Nephron progenitor cell (in vitro differentiated cells): ENCODE measurements around the gene CT47B1.
"Not testable (repeated sequence)": the region's sequence is repeated elsewhere in the genome, so short reads cannot be mapped to it uniquely, and the experiment has no call there.

Experiments
- DNase-seq: peaks from one replicate; pipeline ENCODE4 v3.0.0; 2021
- H3K27ac Mint-ChIP-seq: 2 replicates; pipeline ENCODE4 v1.8.0; 2021; ENCODE audit warnings: mild to moderate bottlenecking, moderate library complexity, mixed read lengths
- H3K27me3 Mint-ChIP-seq: 2 replicates; pipeline ENCODE4 v1.8.0; 2021; ENCODE audit warnings: mild to moderate bottlenecking, low read depth, mixed read lengths; ENCODE audit not compliant: poor library complexity
- H3K36me3 Mint-ChIP-seq: 2 replicates; pipeline ENCODE4 v1.8.0; 2021; ENCODE audit warnings: low read depth, mixed read lengths
- H3K4me1 Mint-ChIP-seq: 2 replicates; pipeline ENCODE4 v1.8.0; 2021; ENCODE audit warnings: mixed read lengths
- H3K4me3 Mint-ChIP-seq: 2 replicates; pipeline ENCODE4 v1.8.0; 2021; ENCODE audit warnings: mild to moderate bottlenecking, moderate library complexity, mixed read lengths
- H3K9me3 Mint-ChIP-seq: 2 replicates; pipeline ENCODE4 v1.8.0; 2021; ENCODE audit warnings: mild to moderate bottlenecking, moderate library complexity, mixed read lengths
- CTCF ChIP-seq: fragments of 200-600 bp; sonication (generic); IDR thresholded peaks from 2 replicates; pipeline ENCODE4 v1.5.0; 2021; ENCODE audit warnings: antibody characterized with exemption

The CT47B1 gene

GRCh38 chrX:120875766-120876165 is at the start of gene CT47B1:
Gene CT47B1, minus strand, starts transcription at chrX:120875866. Its CDS starts 196 bp downstream, at chrX:120875670.
- H3K36me3 Mint-ChIP-seq, H3K4me1 Mint-ChIP-seq, DNase-seq, H3K27me3 Mint-ChIP-seq, H3K4me3 Mint-ChIP-seq, H3K27ac Mint-ChIP-seq: not testable (repeated sequence)
- H3K9me3 Mint-ChIP-seq = peaks cover 16% of the 10 kb centered on the region

- H3K36me3 Mint-ChIP-seq = no peaks in the 10 kb centered on the region
- no peak overlapping the region for H3K4me3 Mint-ChIP-seq
- no peak overlapping the region for H3K27ac Mint-ChIP-seq
- H3K9me3 Mint-ChIP-seq = peaks cover 24% of the 10 kb centered on the region
- TF ChIP-seq CTCF = no peak
- no peaks in the 10 kb centered on the region for H3K27me3 Mint-ChIP-seq
- H3K4me1 Mint-ChIP-seq = no peaks in the 10 kb centered on the region
- DNase-seq = no peak
Measured at GRCh38 chrX:120874678-120875557, 748 bp downstream of the CT47B1 start.

GRCh38 chrX:120857240-120857639 is 18.4 kb downstream of the CT47B1 start:
- Mint-ChIP-seq H3K27me3 (no peaks in the 10 kb centered on the region), H3K36me3 (no peaks in the 10 kb centered on the region), H3K9me3 (peaks cover 59% of the 10 kb centered on the region), H3K4me3 (no peak overlapping the region), H3K27ac (no peak overlapping the region), H3K4me1 (no peaks in the 10 kb centered on the region)
- TF ChIP-seq CTCF = no peak
- DNase-seq = no peak

GRCh38 chrX:120840827-120841226 is 34.8 kb downstream of the CT47B1 start:
- no peaks in the 10 kb centered on the region for H3K36me3 Mint-ChIP-seq
- no peaks in the 10 kb centered on the region for H3K27me3 Mint-ChIP-seq
- DNase-seq = no peak
- no peak overlapping the region for H3K27ac Mint-ChIP-seq
- H3K4me1 Mint-ChIP-seq = no peaks in the 10 kb centered on the region
- no peak overlapping the region for H3K4me3 Mint-ChIP-seq
- no peak for TF ChIP-seq CTCF
- H3K9me3 Mint-ChIP-seq = peaks cover 37% of the 10 kb centered on the region

- Mint-ChIP-seq H3K36me3 (no peaks in the 10 kb centered on the region), H3K9me3 (peaks cover 28% of the 10 kb centered on the region), H3K27me3 (no peaks in the 10 kb centered on the region), H3K4me3 (no peak overlapping the region), H3K4me1 (no peaks in the 10 kb centered on the region), H3K27ac (no peak overlapping the region)
- DNase-seq = no peak
- no peak for TF ChIP-seq CTCF
Measured at GRCh38 chrX:120839491-120839890, 36.2 kb downstream of the CT47B1 start.

- H3K36me3 Mint-ChIP-seq, H3K27ac Mint-ChIP-seq, H3K4me3 Mint-ChIP-seq, DNase-seq, H3K4me1 Mint-ChIP-seq, H3K27me3 Mint-ChIP-seq: not testable (repeated sequence)
- H3K9me3 Mint-ChIP-seq = peaks cover 56% of the 10 kb centered on the region
Measured at GRCh38 chrX:120827213-120827612, 48.5 kb downstream of the CT47B1 start.

GRCh38 chrX:120825146-120825545 is 50.5 kb downstream of the CT47B1 start:
- Mint-ChIP-seq H3K36me3 (no peaks in the 10 kb centered on the region), H3K4me3 (no peak overlapping the region), H3K27me3 (no peaks in the 10 kb centered on the region), H3K9me3 (peaks cover 42% of the 10 kb centered on the region), H3K27ac (no peak overlapping the region), H3K4me1 (no peaks in the 10 kb centered on the region)
- DNase-seq = no peak
- TF ChIP-seq CTCF = no peak
